Measurements from ENCODE around the gene PPM1L. TPM values are rescaled to one million over a fixed set of nuclear protein-coding genes. Genes with fewer than 3 reads are reported as not detected.

PPM1L gene
- total and polyA plus RNA-seq, 2 donors (not counting 1 experiment from before 2014, with no cell fraction given) = 0.33 to 2.5 TPM

DNA sequence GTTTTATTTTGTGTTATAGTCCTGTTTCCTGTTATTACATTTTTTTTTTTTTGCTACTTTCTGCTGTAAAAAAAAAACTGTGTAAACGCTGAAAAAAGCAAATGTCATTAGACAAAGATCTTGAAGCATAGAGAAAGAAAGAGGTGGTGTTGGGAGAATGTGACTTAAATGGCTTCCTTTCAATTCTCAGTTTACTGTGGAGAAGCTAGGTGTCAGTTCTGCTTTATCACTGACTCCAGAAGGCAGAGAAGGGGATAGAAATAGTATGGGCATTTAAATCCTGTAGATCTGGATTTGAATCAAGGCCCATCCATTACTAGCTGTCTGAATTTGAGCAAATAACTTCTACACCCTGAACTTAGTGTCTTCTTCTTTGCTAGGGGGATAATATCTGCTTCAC lies 23.0 kb downstream of the PPM1L start:
- no peaks in the 10 kb centered on the region for H3K4me1 ChIP-seq (ENCODE audit: control insufficient read depth, extremely low read depth, insufficient read depth, low read length)
- no peak for TF ChIP-seq EZH2 (IDR thresholded peaks at IDR 0.05; ENCODE audit: low read length, missing control alignments)
- no peak for TF ChIP-seq CTCF (conservative IDR thresholded peaks at IDR 0.05 in 1 of 2, IDR thresholded peaks at IDR 0.05 in 1 of 2; ENCODE audit: low read depth in 1 of 2, low read length in 2 of 2)
- H3K4me3 ChIP-seq (replicated peaks in 1 of 4; ENCODE audit: control extremely low read depth in 1 of 4, insufficient read depth in 1 of 4, low read depth in 3 of 4, low read length in 4 of 4) = no peak overlapping the region
- no peak overlapping the region for H3K27ac ChIP-seq (ENCODE audit: insufficient read depth, low read length)
- no peaks in the 10 kb centered on the region for H3K79me2 ChIP-seq (ENCODE audit: control insufficient read depth, insufficient read depth, low read length)
- no peak overlapping the region for H3K4me2 ChIP-seq (ENCODE audit: extremely low read depth, insufficient read depth, low read length)
- H4K20me1 ChIP-seq (ENCODE audit: control insufficient read depth, extremely low read depth, insufficient read depth, low read length) = no peaks in the 10 kb centered on the region
- no peak for DNase-seq (ENCODE audit: low read depth in 2 of 2)
- no peaks in the 10 kb centered on the region for H3K27me3 ChIP-seq (ENCODE audit: control insufficient read depth, insufficient read depth, low read length)
- no peaks in the 10 kb centered on the region for H3K36me3 ChIP-seq (ENCODE audit: control insufficient read depth, insufficient read depth, low read length)
- no peak overlapping the region for H2AFZ ChIP-seq (ENCODE audit: low read length)
- H3K9ac ChIP-seq (ENCODE audit: insufficient read depth, low read length) = no peak overlapping the region
- H3K9me3 ChIP-seq (ENCODE audit: control insufficient read depth, insufficient read depth, low read depth, low read length) = no peaks in the 10 kb centered on the region

- TF ChIP-seq EZH2 (IDR thresholded peaks at IDR 0.05; ENCODE audit: low read length, missing control alignments) (no peak), CTCF (conservative IDR thresholded peaks at IDR 0.05 in 1 of 2, IDR thresholded peaks at IDR 0.05 in 1 of 2; ENCODE audit: low read depth in 1 of 2, low read length in 2 of 2) (no peak)
- no peaks in the 10 kb centered on the region for H3K4me1 ChIP-seq (ENCODE audit: control insufficient read depth, extremely low read depth, insufficient read depth, low read length)
- H3K4me3 ChIP-seq (replicated peaks in 1 of 4; ENCODE audit: control extremely low read depth in 1 of 4, insufficient read depth in 1 of 4, low read depth in 3 of 4, low read length in 4 of 4) = no peak overlapping the region
- H3K9me3 ChIP-seq (ENCODE audit: control insufficient read depth, insufficient read depth, low read depth, low read length) = no peaks in the 10 kb centered on the region
- no peak overlapping the region for H2AFZ ChIP-seq (ENCODE audit: low read length)
- DNase-seq (ENCODE audit: low read depth in 2 of 2) = no peak
- no peak overlapping the region for H3K9ac ChIP-seq (ENCODE audit: insufficient read depth, low read length)
- H3K36me3 ChIP-seq (ENCODE audit: control insufficient read depth, insufficient read depth, low read length) = no peaks in the 10 kb centered on the region
- H3K4me2 ChIP-seq (ENCODE audit: extremely low read depth, insufficient read depth, low read length) = no peak overlapping the region
- no peaks in the 10 kb centered on the region for H4K20me1 ChIP-seq (ENCODE audit: control insufficient read depth, extremely low read depth, insufficient read depth, low read length)
- H3K27me3 ChIP-seq (ENCODE audit: control insufficient read depth, insufficient read depth, low read length) = no peaks in the 10 kb centered on the region
- H3K79me2 ChIP-seq (ENCODE audit: control insufficient read depth, insufficient read depth, low read length) = no peaks in the 10 kb centered on the region
- H3K27ac ChIP-seq (ENCODE audit: insufficient read depth, low read length) = no peak overlapping the region
Measured at GRCh38 chr3:160780245-160780644, 24.2 kb downstream of the PPM1L start.

- no peaks in the 10 kb centered on the region for H4K20me1 ChIP-seq (ENCODE audit: control insufficient read depth, extremely low read depth, insufficient read depth, low read length)
- H2AFZ ChIP-seq (ENCODE audit: low read length) = no peak overlapping the region
- H3K27me3 ChIP-seq (ENCODE audit: control insufficient read depth, insufficient read depth, low read length) = no peaks in the 10 kb centered on the region
- H3K79me2 ChIP-seq (ENCODE audit: control insufficient read depth, insufficient read depth, low read length) = no peaks in the 10 kb centered on the region
- no peaks in the 10 kb centered on the region for H3K4me1 ChIP-seq (ENCODE audit: control insufficient read depth, extremely low read depth, insufficient read depth, low read length)
- DNase-seq (ENCODE audit: low read depth in 2 of 2) = no peak
- H3K9ac ChIP-seq (ENCODE audit: insufficient read depth, low read length) = no peak overlapping the region
- H3K4me2 ChIP-seq (ENCODE audit: extremely low read depth, insufficient read depth, low read length) = no peak overlapping the region
- no peaks in the 10 kb centered on the region for H3K36me3 ChIP-seq (ENCODE audit: control insufficient read depth, insufficient read depth, low read length)
- no peak for TF ChIP-seq EZH2 (IDR thresholded peaks at IDR 0.05; ENCODE audit: low read length, missing control alignments)
- TF ChIP-seq CTCF (conservative IDR thresholded peaks at IDR 0.05 in 1 of 2, IDR thresholded peaks at IDR 0.05 in 1 of 2; ENCODE audit: low read depth in 1 of 2, low read length in 2 of 2) = no peak
- H3K4me3 ChIP-seq (replicated peaks in 1 of 4; ENCODE audit: control extremely low read depth in 1 of 4, insufficient read depth in 1 of 4, low read depth in 3 of 4, low read length in 4 of 4) = no peak overlapping the region
- no peaks in the 10 kb centered on the region for H3K9me3 ChIP-seq (ENCODE audit: control insufficient read depth, insufficient read depth, low read depth, low read length)
- no peak overlapping the region for H3K27ac ChIP-seq (ENCODE audit: insufficient read depth, low read length)
Measured at GRCh38 chr3:160781402-160781801, 25.4 kb downstream of the PPM1L start.
